ENCODE data around the gene TUBB4B. TPM values are rescaled to one million over a fixed set of nuclear protein-coding genes. Genes with fewer than 3 reads are reported as not detected.

Gene TUBB4B
- total and polyA plus RNA-seq, 2 experiments from 2014 or later, result 159 to 373 TPM

- peaks cover 14% of the 10 kb centered on the region for H3K4me1 ChIP-seq (ENCODE audit: insufficient read depth)
- H4K20me1 ChIP-seq (ENCODE audit: insufficient read depth), result no peaks in the 10 kb centered on the region
- H3K4me2 ChIP-seq (ENCODE audit: unreplicated experiment), result peak overlapping the region; percentile 93
- no peaks in the 10 kb centered on the region for H3K36me3 ChIP-seq (ENCODE audit: low read depth)
- H3K9ac ChIP-seq, result peak overlapping the region; percentile 92
- no peak for DNase-seq
- TF ChIP-seq EZH2phosphoT487 (IDR thresholded peaks at IDR 0.05; ENCODE audit: insufficient read depth, low read depth), result no peak
- no peak for TF ChIP-seq EZH2 (IDR thresholded peaks at IDR 0.05; ENCODE audit: insufficient read depth, poor library complexity, severe bottlenecking)
- H3K27me3 ChIP-seq (replicated peaks; ENCODE audit: insufficient read depth), result no peaks in the 10 kb centered on the region
- 88 to 93% methylated on average over 7 of the region's 7 CpGs for WGBS, 2 experiments (ENCODE audit: low coverage in 1 of 2, low lambda C conversion rate in 2 of 2, missing lambda C conversion rate in 2 of 2)
- H2AFZ ChIP-seq, result no peak overlapping the region
- peak overlapping the region; percentile 89 for H3K4me3 ChIP-seq
- peaks cover 57% of the 10 kb centered on the region for H3K79me2 ChIP-seq (ENCODE audit: insufficient read depth)
- no peaks in the 10 kb centered on the region for H3K9me3 ChIP-seq (ENCODE audit: low read depth)
- H3K27ac ChIP-seq, result no peak overlapping the region
- in situ Hi-C loops (cut with MboI), result no loop called here
- H3F3A ChIP-seq (ENCODE audit: insufficient read depth), result no peaks in the 10 kb centered on the region; the same call in 1 of the 2 replicates
- no peaks in the 10 kb centered on the region for H3K9me2 ChIP-seq (ENCODE audit: insufficient read depth)
Observed at GRCh38 chr9:137206602-137207001, 34.5 kb upstream of the TUBB4B start.

GRCh38 chr9:137211532-137211931 lies 29.6 kb upstream of the TUBB4B start:
- in situ Hi-C loops (cut with MboI), result loop anchor here (10.0 kb wide), 1 partner anchor 87 kb away; no protein-coding TSS in a partner anchor
- Histone ChIP-seq H3K27ac (no peak overlapping the region), H3K36me3 (ENCODE audit: low read depth) (no peaks in the 10 kb centered on the region), H3K9ac (no peak overlapping the region), H2AFZ (no peak overlapping the region), H3K27me3 (replicated peaks; ENCODE audit: insufficient read depth) (no peaks in the 10 kb centered on the region), H3F3A (ENCODE audit: insufficient read depth) (no peaks in the 10 kb centered on the region), H3K9me2 (ENCODE audit: insufficient read depth) (no peaks in the 10 kb centered on the region), H3K4me1 (ENCODE audit: insufficient read depth) (peaks cover 2% of the 10 kb centered on the region), H4K20me1 (ENCODE audit: insufficient read depth) (no peaks in the 10 kb centered on the region), H3K4me3 (no peak overlapping the region), H3K9me3 (ENCODE audit: low read depth) (no peaks in the 10 kb centered on the region), H3K4me2 (ENCODE audit: unreplicated experiment) (no peak overlapping the region), H3K79me2 (ENCODE audit: insufficient read depth) (peaks cover 10% of the 10 kb centered on the region)
- DNase-seq, result no peak
- TF ChIP-seq EZH2phosphoT487 (IDR thresholded peaks at IDR 0.05; ENCODE audit: insufficient read depth, low read depth) (no peak), EZH2 (IDR thresholded peaks at IDR 0.05; ENCODE audit: insufficient read depth, poor library complexity, severe bottlenecking) (no peak)
- 79 to 84% methylated on average over 11 to 13 of the region's 13 CpGs for WGBS, 2 experiments (ENCODE audit: low coverage in 1 of 2, low lambda C conversion rate in 2 of 2, missing lambda C conversion rate in 2 of 2)

GRCh38 chr9:137212520-137212919 lies 28.6 kb upstream of the TUBB4B start:
- Histone ChIP-seq H3K9me3 (ENCODE audit: low read depth) (no peaks in the 10 kb centered on the region), H3K27ac (no peak overlapping the region), H3K4me1 (ENCODE audit: insufficient read depth) (peaks cover 8% of the 10 kb centered on the region; the same call in 1 of the 2 replicates), H3F3A (ENCODE audit: insufficient read depth) (no peaks in the 10 kb centered on the region), H3K9ac (no peak overlapping the region), H3K27me3 (replicated peaks; ENCODE audit: insufficient read depth) (no peaks in the 10 kb centered on the region), H3K79me2 (ENCODE audit: insufficient read depth) (peaks cover under 1% of the 10 kb centered on the region; the same call in 1 of the 2 replicates), H4K20me1 (ENCODE audit: insufficient read depth) (no peaks in the 10 kb centered on the region), H3K9me2 (ENCODE audit: insufficient read depth) (no peaks in the 10 kb centered on the region), H3K36me3 (ENCODE audit: low read depth) (no peaks in the 10 kb centered on the region), H3K4me3 (no peak overlapping the region), H2AFZ (no peak overlapping the region), H3K4me2 (ENCODE audit: unreplicated experiment) (no peak overlapping the region)
- in situ Hi-C loops (cut with MboI), result loop anchor here (10.0 kb wide), 1 partner anchor 88 kb away; no protein-coding TSS in a partner anchor
- 85 to 87% methylated on average over 20 to 21 of the region's 21 CpGs for WGBS, 2 experiments (ENCODE audit: low coverage in 1 of 2, low lambda C conversion rate in 2 of 2, missing lambda C conversion rate in 2 of 2)
- no peak for TF ChIP-seq EZH2 (IDR thresholded peaks at IDR 0.05; ENCODE audit: insufficient read depth, poor library complexity, severe bottlenecking)
- no peak for TF ChIP-seq EZH2phosphoT487 (IDR thresholded peaks at IDR 0.05; ENCODE audit: insufficient read depth, low read depth)
- no peak for DNase-seq

- in situ Hi-C loops (cut with MboI), result loop anchor here (10.0 kb wide), 1 partner anchor 89 kb away; no protein-coding TSS in a partner anchor
- 84 to 89% methylated on average over 48 to 49 of the region's 49 CpGs for WGBS, 2 experiments (ENCODE audit: low coverage in 1 of 2, low lambda C conversion rate in 2 of 2, missing lambda C conversion rate in 2 of 2)
- Histone ChIP-seq H3K27me3 (replicated peaks; ENCODE audit: insufficient read depth) (no peaks in the 10 kb centered on the region), H3F3A (ENCODE audit: insufficient read depth) (no peaks in the 10 kb centered on the region), H3K4me1 (ENCODE audit: insufficient read depth) (peaks cover 8% of the 10 kb centered on the region; the same call in 1 of the 2 replicates), H3K4me2 (ENCODE audit: unreplicated experiment) (no peak overlapping the region), H3K9me3 (ENCODE audit: low read depth) (no peaks in the 10 kb centered on the region), H3K79me2 (ENCODE audit: insufficient read depth) (no peaks in the 10 kb centered on the region), H3K9ac (no peak overlapping the region), H3K36me3 (ENCODE audit: low read depth) (no peaks in the 10 kb centered on the region), H2AFZ (no peak overlapping the region), H4K20me1 (ENCODE audit: insufficient read depth) (no peaks in the 10 kb centered on the region), H3K4me3 (no peak overlapping the region), H3K9me2 (ENCODE audit: insufficient read depth) (no peaks in the 10 kb centered on the region), H3K27ac (no peak overlapping the region)
- TF ChIP-seq EZH2 (IDR thresholded peaks at IDR 0.05; ENCODE audit: insufficient read depth, poor library complexity, severe bottlenecking), result no peak
- no peak for TF ChIP-seq EZH2phosphoT487 (IDR thresholded peaks at IDR 0.05; ENCODE audit: insufficient read depth, low read depth)
- DNase-seq, result peak; percentile 42
Observed at GRCh38 chr9:137213160-137214060, 27.7 kb upstream of the TUBB4B start.
